MCF 10A (cell line): ENCODE data around the gene TPP1. TPM values are rescaled to one million over a fixed set of nuclear protein-coding genes. Genes with fewer than 3 reads are reported as not detected.

Experiments used
- BruUV-seq: library from RNA; stranded (reverse); fragments of 400-500 nt; replicated peaks from 2 replicates; lab custom pipeline; 2021; lab: Mats Ljungman, UMichigan
- CTCF ChIA-PET: fragments of 300-600 bp; sonication (Branson Sonifier 250); formaldehyde crosslinking; extraction: SDS; loops from one replicate; lab custom pipeline; 2021; ENCODE audit warnings: antibody characterized with exemption, inconsistent platforms; lab: Yijun Ruan, JAX
- POLR2A ChIA-PET: fragments of 300-600, 350-650 bp; sonication (Branson Sonifier 250); formaldehyde crosslinking; extraction: SDS; loops from one replicate; lab custom pipeline; 2020; ENCODE audit warnings: antibody characterized with exemption, inconsistent platforms; lab: Yijun Ruan, JAX
- DNase-seq: peaks from one replicate; pipeline ENCODE4 v3.0.0-alpha.2; 2018; ENCODE audit not compliant: unreplicated experiment
- H3K27ac Mint-ChIP-seq: one replicate; pipeline ENCODE4 v1.8.0; 2022; ENCODE audit warnings: mild to moderate bottlenecking, low read depth, mixed read lengths; ENCODE audit not compliant: unreplicated experiment
- H3K27me3 Mint-ChIP-seq: one replicate; pipeline ENCODE4 v1.8.0; 2022; ENCODE audit warnings: mixed read lengths; ENCODE audit not compliant: insufficient read depth, unreplicated experiment
- H3K36me3 Mint-ChIP-seq: one replicate; pipeline ENCODE4 v1.8.0; 2022; ENCODE audit warnings: mild to moderate bottlenecking, moderate library complexity, mixed read lengths; ENCODE audit not compliant: insufficient read depth, unreplicated experiment
- H3K4me1 Mint-ChIP-seq: one replicate; pipeline ENCODE4 v1.8.0; 2022; ENCODE audit warnings: mixed read lengths; ENCODE audit not compliant: insufficient read depth, unreplicated experiment
- H3K4me3 Mint-ChIP-seq: one replicate; pipeline ENCODE4 v1.8.0; 2022; ENCODE audit warnings: mild to moderate bottlenecking, moderate library complexity, mixed read lengths; ENCODE audit not compliant: unreplicated experiment
- H3K9me3 Mint-ChIP-seq: one replicate; pipeline ENCODE4 v1.8.0; 2022; ENCODE audit warnings: mixed read lengths; ENCODE audit not compliant: unreplicated experiment
- intact Hi-C: fragments of 100-400 bp; cut with micrococcal nuclease; formaldehyde crosslinking; loops from 2 replicates; pipeline ENCODE4 v1.14.1; 2022
- total RNA-seq: library from RNA; stranded (reverse); gene quantifications from 2 replicates; pipeline ENCODE4 v1.2.3, GENCODE V29; 2022
- TF ChIP-seq, protein P1 (sequence below): fragments of 200-600 bp; IDR thresholded peaks from one replicate; pipeline ENCODE4 v1.8.0; 2022; ENCODE audit warnings: antibody characterized with exemption, mild to moderate bottlenecking; ENCODE audit not compliant: unreplicated experiment

The TPP1 gene
- total RNA-seq, 1 experiment from 2014 or later: 26.9 TPM

DNA sequence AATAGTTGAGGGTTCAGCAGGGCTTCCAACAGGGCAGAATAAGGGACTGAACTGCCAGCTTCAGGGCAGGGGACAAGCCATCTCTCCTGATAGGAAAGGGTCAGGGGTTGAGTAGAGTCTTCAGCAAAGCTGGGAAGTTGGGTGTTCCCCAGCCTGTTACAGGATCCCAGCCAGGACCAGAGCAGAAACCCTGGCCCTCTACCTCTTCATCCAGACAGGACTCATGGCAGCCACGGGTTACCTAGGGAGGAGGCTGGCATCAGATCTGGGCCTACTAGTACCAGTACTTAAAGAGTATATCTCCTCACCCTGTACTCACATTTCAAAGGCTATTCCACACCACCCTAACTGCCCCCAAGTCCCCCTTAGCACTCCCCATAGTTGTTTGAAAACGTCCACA, 4.8 kb downstream of the TPP1 start:
- intact Hi-C loops: no loop called here
- BruUV-seq: no TSS peak
- TF ChIP-seq, protein P1, sequence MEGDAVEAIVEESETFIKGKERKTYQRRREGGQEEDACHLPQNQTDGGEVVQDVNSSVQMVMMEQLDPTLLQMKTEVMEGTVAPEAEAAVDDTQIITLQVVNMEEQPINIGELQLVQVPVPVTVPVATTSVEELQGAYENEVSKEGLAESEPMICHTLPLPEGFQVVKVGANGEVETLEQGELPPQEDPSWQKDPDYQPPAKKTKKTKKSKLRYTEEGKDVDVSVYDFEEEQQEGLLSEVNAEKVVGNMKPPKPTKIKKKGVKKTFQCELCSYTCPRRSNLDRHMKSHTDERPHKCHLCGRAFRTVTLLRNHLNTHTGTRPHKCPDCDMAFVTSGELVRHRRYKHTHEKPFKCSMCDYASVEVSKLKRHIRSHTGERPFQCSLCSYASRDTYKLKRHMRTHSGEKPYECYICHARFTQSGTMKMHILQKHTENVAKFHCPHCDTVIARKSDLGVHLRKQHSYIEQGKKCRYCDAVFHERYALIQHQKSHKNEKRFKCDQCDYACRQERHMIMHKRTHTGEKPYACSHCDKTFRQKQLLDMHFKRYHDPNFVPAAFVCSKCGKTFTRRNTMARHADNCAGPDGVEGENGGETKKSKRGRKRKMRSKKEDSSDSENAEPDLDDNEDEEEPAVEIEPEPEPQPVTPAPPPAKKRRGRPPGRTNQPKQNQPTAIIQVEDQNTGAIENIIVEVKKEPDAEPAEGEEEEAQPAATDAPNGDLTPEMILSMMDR: no peak
- Mint-ChIP-seq H3K4me1 (peaks cover 5% of the 10 kb centered on the region), H3K9me3 (no peaks in the 10 kb centered on the region), H3K27ac (no peak overlapping the region), H3K4me3 (no peak overlapping the region), H3K27me3 (no peaks in the 10 kb centered on the region), H3K36me3 (peaks cover 33% of the 10 kb centered on the region)
- no peak for DNase-seq
- CTCF ChIA-PET: no interaction called here
- POLR2A ChIA-PET: interaction anchor here (1.5 kb wide), 1 partner anchor 11 kb away, joined by 5 read pairs; the partner anchor contains the start of genes ILK and RRP8

DNA sequence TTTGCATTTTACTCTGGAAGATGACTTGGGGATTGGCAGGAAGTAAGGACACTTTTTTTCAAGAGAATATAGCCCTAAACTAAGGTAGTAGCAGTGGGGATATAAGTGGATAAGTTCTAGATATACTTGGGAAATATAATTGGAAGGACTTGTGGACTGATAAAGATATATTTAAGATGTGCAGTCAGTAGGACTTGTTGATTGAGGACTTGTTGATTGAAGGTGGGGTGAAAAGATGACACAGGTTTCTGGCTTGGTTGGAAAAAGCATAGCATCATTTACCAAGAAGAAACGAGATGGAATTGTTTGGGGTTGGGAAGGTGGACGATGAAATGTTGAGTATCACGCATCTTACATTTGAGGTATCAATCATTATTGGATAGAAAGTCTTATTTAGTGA, 5.7 kb downstream of the TPP1 start:
- DNase-seq: no peak
- H3K27ac Mint-ChIP-seq: no peak overlapping the region
- TF ChIP-seq, protein P1: no peak
- H3K4me3 Mint-ChIP-seq: no peak overlapping the region
- peaks cover 5% of the 10 kb centered on the region for H3K4me1 Mint-ChIP-seq
- CTCF ChIA-PET: interaction anchor here (0.6 to 2.7 kb wide), 9 partner anchors 8 to 220 kb away, joined by 3 to 16 read pairs (median 5); partner anchors contain the start of genes ILK, MRPL17 and RRP8
- no peaks in the 10 kb centered on the region for H3K27me3 Mint-ChIP-seq
- intact Hi-C loops: no loop called here
- POLR2A ChIA-PET: interaction anchor here (0.6 to 3.6 kb wide), 6 partner anchors 10 to 231 kb away, joined by 3 to 55 read pairs (median 15); partner anchors contain the start of genes ARFIP2, ILK, MRPL17 and RRP8
- no TSS peak for BruUV-seq
- H3K9me3 Mint-ChIP-seq: no peaks in the 10 kb centered on the region
- H3K36me3 Mint-ChIP-seq: peaks cover 42% of the 10 kb centered on the region

DNA sequence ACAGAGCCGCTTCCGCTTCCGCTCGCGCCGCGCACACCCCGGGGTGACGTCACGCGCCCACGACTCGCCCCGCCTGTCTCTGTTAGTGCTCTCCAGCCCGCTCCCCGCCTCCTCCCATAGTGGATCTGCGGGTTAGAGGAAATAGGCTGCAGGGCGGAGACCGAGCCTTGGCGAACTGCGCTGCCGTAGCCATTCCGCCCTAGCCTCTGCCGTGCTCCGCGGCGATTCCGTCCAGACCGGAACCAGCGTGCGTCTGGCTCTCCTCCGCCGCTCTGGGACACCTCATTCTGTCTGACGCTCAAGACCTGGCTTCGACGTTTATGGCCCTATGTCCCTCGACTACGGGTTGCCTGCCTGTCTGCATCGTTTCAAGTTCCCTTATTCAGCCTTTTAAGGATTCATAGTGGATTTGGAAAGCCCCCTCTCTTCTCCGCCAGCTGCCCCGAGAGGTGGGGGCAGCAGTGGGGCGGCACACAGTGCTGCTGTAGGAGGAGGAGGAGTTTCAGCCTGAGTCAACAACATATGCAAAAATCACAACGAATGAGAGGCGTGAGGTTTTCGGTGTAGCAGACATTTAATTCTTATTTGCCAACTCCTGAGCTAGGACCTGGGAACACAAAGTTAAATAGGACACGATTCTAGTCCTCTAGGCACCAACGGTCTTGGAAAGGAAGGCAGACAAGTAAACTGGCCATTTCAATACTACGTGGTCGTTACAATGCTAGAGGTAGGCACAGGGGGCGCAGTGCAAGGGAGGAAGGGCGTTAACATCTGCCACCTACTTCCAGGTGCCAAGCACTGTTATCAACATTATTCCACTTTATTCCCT, 6.8 kb downstream of the TPP1 start, which contains the start of gene TAF10:
TSS of gene TAF10 (minus strand) at position 4 of the 829 bp plus-strand sequence. CDS start 27 bp downstream, outside the sequence.
- no peaks in the 10 kb centered on the region for H3K27me3 Mint-ChIP-seq
- ChIA-PET CTCF (interaction anchor here (0.6 to 2.7 kb wide), 13 partner anchors 9 to 1999 kb away, joined by 3 to 16 read pairs (median 5); partner anchors contain the start of genes ILK, MRPL17 and RRP8), POLR2A (interaction anchor here (0.6 to 3.6 kb wide), 20 partner anchors 9 to 408 kb away, joined by 3 to 55 read pairs (median 4); partner anchors contain the start of genes ARFIP2, CAVIN3, ILK and MRPL17)
- no peak within 1 kb of the TSS for H3K4me3 Mint-ChIP-seq
- intact Hi-C loops: loop anchor here (1.0 kb wide), 1 partner anchor 71 kb away; the partner anchor contains the start of gene MRPL17
- BruUV-seq: TSS peak; percentile 70
- H3K27ac Mint-ChIP-seq: no peak within 1 kb of the TSS
- peak; percentile 96 for DNase-seq
- peaks cover 9% of the 10 kb centered on the region for H3K4me1 Mint-ChIP-seq
- H3K9me3 Mint-ChIP-seq: no peaks in the 10 kb centered on the region
- peaks cover 42% of the 10 kb centered on the region for H3K36me3 Mint-ChIP-seq
- TF ChIP-seq, protein P1: peak; percentile 18

DNA sequence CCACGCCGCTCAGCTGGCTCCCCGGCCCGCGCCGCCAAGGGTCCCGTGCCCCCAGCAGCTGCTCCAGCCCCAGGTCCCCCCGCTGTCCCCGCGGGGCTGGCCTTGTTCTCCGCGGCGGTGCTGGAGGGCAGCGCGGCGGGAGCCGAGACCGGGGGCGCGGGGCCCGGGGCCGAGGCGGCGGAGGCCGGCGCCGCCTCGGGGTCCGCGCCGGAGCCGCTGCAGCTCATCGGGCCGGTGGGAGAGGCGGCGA, 7.3 kb downstream of the TPP1 start:
- TF ChIP-seq, protein P1: no peak
- no peak for DNase-seq
- Mint-ChIP-seq H3K27ac (no peak overlapping the region), H3K4me3 (no peak overlapping the region), H3K27me3 (no peaks in the 10 kb centered on the region), H3K9me3 (no peaks in the 10 kb centered on the region), H3K4me1 (peaks cover 12% of the 10 kb centered on the region), H3K36me3 (peaks cover 42% of the 10 kb centered on the region)
- intact Hi-C loops: loop anchor here (1.0 kb wide), 1 partner anchor 71 kb away; the partner anchor contains the start of gene MRPL17
- ChIA-PET CTCF (interaction anchor here (1.3 to 2.7 kb wide), 5 partner anchors 9 to 72 kb away, joined by 5 to 16 read pairs (median 8); partner anchors contain the start of genes ILK and RRP8), POLR2A (interaction anchor here (0.6 to 3.6 kb wide), 18 partner anchors 9 to 292 kb away, joined by 3 to 55 read pairs (median 5); partner anchors contain the start of genes ARFIP2, CAVIN3, ILK and MRPL17)
- BruUV-seq: no TSS peak
